Activated B cell treated with CpG ODN at 0.5 μM for 24 hours (primary cell): ENCODE results near the gene TIGD1. TPM values are rescaled to one million over a fixed set of nuclear protein-coding genes. Genes with fewer than 3 reads are reported as not detected.

Experiments
- ATAC-seq: fragments of 200-7000 bp; cut with Tn5 transposase; one replicate; pipeline ENCODE4 v1.10.0; 2021; ENCODE audit warnings: low read depth, mild to moderate bottlenecking, moderate library complexity
- CTCF ChIA-PET: fragments of 350-600 bp; sonication (Branson Sonifier 250); formaldehyde crosslinking; loops from one replicate; lab custom pipeline; 2021; ENCODE audit warnings: antibody characterized with exemption; lab: Charles Lee
- POLR2A ChIA-PET: fragments of 350-600 bp; sonication (Branson Sonifier 250); formaldehyde crosslinking; loops from one replicate; lab custom pipeline; 2021; ENCODE audit warnings: antibody characterized with exemption; lab: Charles Lee
- DNase-seq: peaks from one replicate; pipeline ENCODE4 v3.0.0; 2022
- H3K27ac Mint-ChIP-seq: one replicate; pipeline ENCODE4 v1.8.0; 2020; ENCODE audit warnings: mixed read lengths
- H3K27me3 Mint-ChIP-seq: one replicate; pipeline ENCODE4 v1.8.0; 2021; ENCODE audit warnings: mixed read lengths
- H3K36me3 Mint-ChIP-seq: one replicate; pipeline ENCODE4 v1.8.0; 2021; ENCODE audit warnings: low read depth, mixed read lengths
- H3K4me1 Mint-ChIP-seq: one replicate; pipeline ENCODE4 v1.8.0; 2021; ENCODE audit warnings: mixed read lengths
- H3K4me3 Mint-ChIP-seq: one replicate; pipeline ENCODE4 v1.8.0; 2020; ENCODE audit warnings: mild to moderate bottlenecking, mixed read lengths
- H3K9me3 Mint-ChIP-seq: one replicate; pipeline ENCODE4 v1.8.0; 2020; ENCODE audit warnings: mixed read lengths
- CTCF ChIP-seq: fragments of 200-600 bp; IDR thresholded peaks from one replicate; pipeline ENCODE4 v1.8.0; 2022; ENCODE audit warnings: antibody characterized with exemption, mild to moderate bottlenecking
- intact Hi-C: fragments of 100-400 bp; cut with micrococcal nuclease; formaldehyde crosslinking; loops from one replicate; pipeline ENCODE4 v1.15.1; 2024
- total RNA-seq: library from RNA; stranded (reverse); gene quantifications from 2 replicates; pipeline ENCODE4 v1.2.3, GENCODE V29; 2022

Gene TIGD1
- total RNA-seq, 1 donor from 2014 or later, result 8.8 TPM

DNA sequence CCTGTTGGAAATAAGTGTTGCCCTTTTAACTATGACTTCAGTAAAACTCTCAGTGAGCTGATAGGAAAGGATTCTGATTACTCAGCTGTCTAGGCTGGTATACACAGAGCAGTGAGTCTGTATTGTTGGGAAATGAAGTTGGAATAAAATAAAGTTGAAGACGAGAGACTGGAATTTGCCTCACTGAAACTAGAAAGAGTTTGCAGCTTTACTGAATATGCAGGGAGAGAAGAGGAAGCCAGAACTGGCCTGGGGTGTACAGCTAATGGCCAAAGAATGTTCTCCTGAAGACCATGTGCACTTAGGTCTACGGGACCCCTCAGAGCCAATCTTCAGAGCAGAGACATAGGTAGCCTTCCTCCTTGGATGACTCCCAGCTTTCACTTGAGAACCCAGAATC is 26.6 kb upstream of the TIGD1 start:
- peaks cover 6% of the 10 kb centered on the region for H3K4me1 Mint-ChIP-seq
- ChIA-PET CTCF (no interaction called here), POLR2A (no interaction called here)
- H3K4me3 Mint-ChIP-seq, result no peak overlapping the region
- intact Hi-C loops, result no loop called here
- no peak overlapping the region for H3K27ac Mint-ChIP-seq
- DNase-seq (no peak), ATAC-seq (no peak)
- peaks cover 80% of the 10 kb centered on the region for H3K36me3 Mint-ChIP-seq
- no peak for TF ChIP-seq CTCF
- H3K9me3 Mint-ChIP-seq, result no peaks in the 10 kb centered on the region
- no peaks in the 10 kb centered on the region for H3K27me3 Mint-ChIP-seq

DNA sequence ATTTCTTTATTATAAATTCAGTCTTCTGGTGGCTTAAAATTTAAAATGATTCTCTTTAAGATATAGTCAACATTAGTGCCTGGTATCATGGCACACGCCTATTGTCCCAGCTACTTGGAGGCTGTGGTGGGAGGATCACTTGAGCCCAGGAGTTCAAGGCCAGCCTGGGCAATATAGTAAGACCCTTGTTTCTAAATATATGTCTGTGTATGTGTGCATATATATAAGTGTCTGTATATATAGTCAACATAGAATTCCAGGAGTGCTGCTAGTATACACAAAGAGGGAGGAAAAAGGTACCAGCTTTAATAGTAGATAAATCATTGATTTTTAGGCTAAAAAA is 25.0 kb upstream of the TIGD1 start:
- ATAC-seq, result no peak
- no peaks in the 10 kb centered on the region for H3K27me3 Mint-ChIP-seq
- no peaks in the 10 kb centered on the region for H3K4me1 Mint-ChIP-seq
- no peaks in the 10 kb centered on the region for H3K9me3 Mint-ChIP-seq
- TF ChIP-seq CTCF, result no peak
- DNase-seq, result no peak
- intact Hi-C loops, result no loop called here
- ChIA-PET POLR2A (no interaction called here), CTCF (no interaction called here)
- no peak overlapping the region for H3K27ac Mint-ChIP-seq
- peaks cover 81% of the 10 kb centered on the region for H3K36me3 Mint-ChIP-seq
- no peak overlapping the region for H3K4me3 Mint-ChIP-seq

DNA sequence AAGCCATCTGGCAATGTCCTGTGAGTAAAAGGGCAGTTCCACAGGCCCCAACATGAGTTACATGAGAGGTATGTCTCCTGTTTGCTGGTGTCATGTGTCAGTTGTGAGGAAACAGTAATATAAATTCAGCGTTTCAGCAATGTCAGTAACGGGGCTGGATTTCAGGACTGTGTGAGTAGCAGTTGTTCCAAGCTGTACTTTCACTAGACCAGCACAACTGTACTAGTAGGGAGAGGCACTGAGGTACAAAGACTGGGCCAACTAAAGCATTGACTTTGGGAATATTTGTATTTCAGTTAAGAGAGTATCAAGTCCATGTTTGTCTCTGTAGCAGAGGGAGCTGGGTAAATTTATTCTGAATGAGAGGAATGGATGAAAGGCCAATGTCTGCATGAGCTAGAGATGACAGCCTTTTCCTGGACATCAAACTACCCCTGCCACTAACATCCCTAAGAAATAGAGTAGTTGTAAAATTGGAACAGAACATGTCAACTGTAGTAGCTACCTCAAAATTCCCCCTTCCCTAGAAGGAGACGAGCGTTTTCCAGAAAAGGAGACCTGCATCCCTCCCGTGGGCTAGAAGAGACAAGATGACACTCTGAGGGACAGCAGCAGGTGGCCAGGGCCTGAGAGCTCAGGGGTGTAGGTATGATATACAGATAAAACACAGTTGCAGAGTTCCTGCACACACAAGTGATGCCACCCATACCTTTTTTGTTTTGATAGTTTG is 24.5 kb upstream of the TIGD1 start:
- no peaks in the 10 kb centered on the region for H3K27me3 Mint-ChIP-seq
- intact Hi-C loops, result no loop called here
- no peak for TF ChIP-seq CTCF
- H3K4me3 Mint-ChIP-seq, result no peak overlapping the region
- DNase-seq (no peak), ATAC-seq (no peak)
- H3K4me1 Mint-ChIP-seq, result no peaks in the 10 kb centered on the region
- CTCF ChIA-PET, result no interaction called here
- peaks cover 81% of the 10 kb centered on the region for H3K36me3 Mint-ChIP-seq
- POLR2A ChIA-PET, result no interaction called here
- no peaks in the 10 kb centered on the region for H3K9me3 Mint-ChIP-seq
- no peak overlapping the region for H3K27ac Mint-ChIP-seq

DNA sequence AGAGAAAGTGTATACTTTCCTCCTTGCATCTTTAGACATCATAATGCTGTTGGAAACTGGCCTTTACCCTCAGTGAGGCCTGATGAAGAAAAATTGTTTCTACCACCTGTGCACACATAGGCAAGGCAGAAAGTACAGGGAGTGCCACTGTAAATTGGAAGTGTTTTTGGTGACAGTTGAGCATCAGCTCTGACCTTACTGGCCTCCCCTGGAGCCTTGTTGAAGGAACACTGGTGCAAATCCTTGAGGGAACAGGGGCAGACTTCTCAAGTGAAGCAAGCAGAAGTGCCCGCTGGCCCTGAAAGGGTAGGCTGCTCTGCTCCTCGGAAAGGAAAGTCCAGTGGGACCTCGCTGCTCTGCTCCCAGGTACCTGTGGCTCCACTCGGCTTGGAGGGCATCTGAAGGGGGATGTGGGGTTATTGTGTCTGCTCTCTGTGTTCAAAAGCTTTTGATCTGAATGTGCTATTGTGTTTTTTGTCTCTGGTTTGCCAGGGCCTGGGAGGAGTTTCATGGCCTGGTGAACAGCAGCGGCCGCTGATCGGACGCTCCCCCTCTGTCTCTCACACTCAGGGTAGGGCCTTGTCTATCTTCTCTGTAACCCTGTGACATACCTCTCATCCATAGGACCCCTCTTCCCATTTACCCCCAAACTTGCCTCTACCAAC is 23.5 kb upstream of the TIGD1 start:
- CTCF ChIA-PET, result no interaction called here

More for the DNA sequence above, 23.5 kb upstream of the TIGD1 start:
- H3K9me3 Mint-ChIP-seq, result no peaks in the 10 kb centered on the region
- TF ChIP-seq CTCF, result no peak
- intact Hi-C loops, result no loop called here
- POLR2A ChIA-PET, result no interaction called here
- DNase-seq (no peak), ATAC-seq (no peak)
- H3K36me3 Mint-ChIP-seq, result peaks cover 88% of the 10 kb centered on the region
- H3K27me3 Mint-ChIP-seq, result no peaks in the 10 kb centered on the region
- no peak overlapping the region for H3K4me3 Mint-ChIP-seq
- no peaks in the 10 kb centered on the region for H3K4me1 Mint-ChIP-seq
- no peak overlapping the region for H3K27ac Mint-ChIP-seq
